CD4-positive, CD25-positive, alpha-beta regulatory T cell (primary cell): ENCODE measurements around the gene ZNF205. TPM values are rescaled to one million over a fixed set of nuclear protein-coding genes. Genes with fewer than 3 reads are reported as not detected.

ENCODE experiments used
- ATAC-seq, 2 donors: fragments of 150-1000 bp; cut with Tn5 transposase; one replicate each; pipeline ENCODE4 v1.10.0; 2021; ENCODE audit warnings: low read depth in 2 of 2, moderate number of reproducible peaks in 2 of 2, moderate library complexity in 1 of 2
- DNase-seq, 3 donors: peaks; one replicate each; pipeline versions ENCODE4 v3.0.0 to v3.0.0-alpha.2; 2012 to 2022; ENCODE audit warnings: mixed read lengths in 1 of 3
- H3K27ac ChIP-seq: one replicate; pipeline ENCODE4 v1.7.0; 2013; ENCODE audit warnings: mild to moderate bottlenecking, low read length; ENCODE audit not compliant: insufficient read depth, poor library complexity, severe bottlenecking
- H3K27me3 ChIP-seq: one replicate; pipeline ENCODE4 v1.7.0; 2013; ENCODE audit warnings: low read length; ENCODE audit not compliant: control insufficient read depth, insufficient read depth
- H3K36me3 ChIP-seq: one replicate; pipeline ENCODE4 v1.7.0; 2013; ENCODE audit warnings: mild to moderate bottlenecking, low read length, moderate library complexity; ENCODE audit not compliant: control insufficient read depth, insufficient read depth
- H3K4me1 ChIP-seq: 2 replicates; pipeline ENCODE4 v1.7.0; 2013; ENCODE audit warnings: mild to moderate bottlenecking, low read length; ENCODE audit not compliant: insufficient read depth, control insufficient read depth, poor library complexity, severe bottlenecking
- H3K4me3 ChIP-seq: one replicate; pipeline ENCODE4 v1.7.0; 2013; ENCODE audit warnings: low read depth, mild to moderate bottlenecking, low read length, moderate library complexity
- H3K9me3 ChIP-seq, 2 experiments: 1 replicate in 1 of 2; 2 replicates in 1 of 2; pipeline ENCODE4 v1.7.0; 2013; ENCODE audit warnings: low read length in 2 of 2, mild to moderate bottlenecking in 1 of 2, moderate library complexity in 1 of 2; ENCODE audit not compliant: control insufficient read depth in 2 of 2
- H3K27ac Mint-ChIP-seq, 3 donors: one replicate each; pipeline ENCODE4 v1.8.0; 2020 to 2022; ENCODE audit warnings: mild to moderate bottlenecking in 3 of 3, mixed read lengths in 3 of 3, moderate library complexity in 2 of 3
- H3K27me3 Mint-ChIP-seq: one replicate; pipeline ENCODE4 v1.8.0; 2022; ENCODE audit warnings: mild to moderate bottlenecking, mixed read lengths
- H3K36me3 Mint-ChIP-seq: one replicate; pipeline ENCODE4 v1.8.0; 2020; ENCODE audit warnings: mixed read lengths
- H3K4me1 Mint-ChIP-seq, 4 donors: one replicate each; pipeline ENCODE4 v1.8.0; 2020 to 2022; ENCODE audit warnings: mixed read lengths in 4 of 4, mild to moderate bottlenecking in 1 of 4
- H3K4me3 Mint-ChIP-seq, 4 donors: one replicate each; pipeline ENCODE4 v1.8.0; 2020 to 2022; ENCODE audit warnings: mild to moderate bottlenecking in 4 of 4, mixed read lengths in 4 of 4, moderate library complexity in 3 of 4
- H3K9me3 Mint-ChIP-seq, 7 donors: one replicate each; pipeline ENCODE4 v1.8.0; 2020 to 2022; ENCODE audit warnings: mixed read lengths in 7 of 7, mild to moderate bottlenecking in 3 of 7, moderate library complexity in 2 of 7
- polyA plus RNA-seq, 4 donors: library from polyadenylated mRNA; unstranded; fragments of 300-500 nt; fragmentation: Illumina TruSeq; gene quantifications; one replicate each; pipeline ENCODE4 v1.2.3, GENCODE V29; 2021
- total RNA-seq: library from RNA; stranded (reverse); gene quantifications from one replicate; pipeline ENCODE4 v1.2.3, GENCODE V29; 2022

ZNF205 gene
- total and polyA plus RNA-seq, 5 donors from 2014 or later = not detected

- Mint-ChIP-seq H3K4me1 (peaks cover 22 to 41% (median 34%) of the 10 kb centered on the region in 4 donors), H3K27me3 (peaks cover 39% of the 10 kb centered on the region), H3K27ac (peak overlapping the region; percentile 86 to 96 (median 91)), H3K4me3 (peak overlapping the region; percentile 81 to 89 (median 84)), H3K9me3 (peaks cover 0 to 23% (median 5%) of the 10 kb centered on the region in 7 donors), H3K36me3 (no peaks in the 10 kb centered on the region)
- peaks cover 0 to 8% of the 10 kb centered on the region in 2 experiments for H3K9me3 ChIP-seq
- peaks cover 4% of the 10 kb centered on the region for H3K27me3 ChIP-seq
- no peak for DNase-seq
- no peaks in the 10 kb centered on the region for H3K36me3 ChIP-seq
- no peak for ATAC-seq
- H3K4me3 ChIP-seq = no peak overlapping the region
- peaks cover 34% of the 10 kb centered on the region for H3K4me1 ChIP-seq
- H3K27ac ChIP-seq = peak overlapping the region; percentile 23
Measured at GRCh38 chr16:3152991-3153368, 40.6 kb downstream of the ZNF205 start.

- Histone ChIP-seq H3K9me3 (peaks cover 0 to 8% of the 10 kb centered on the region in 2 experiments), H3K4me1 (peaks cover 42% of the 10 kb centered on the region), H3K4me3 (no peak overlapping the region), H3K27ac (no peak overlapping the region), H3K36me3 (no peaks in the 10 kb centered on the region), H3K27me3 (peaks cover 4% of the 10 kb centered on the region)
- Mint-ChIP-seq H3K27ac (peak overlapping the region in 1 of 3 donors; percentile 53), H3K4me3 (peak overlapping the region in 2 of 4 donors; percentile 20 to 88), H3K9me3 (peaks cover 0 to 23% (median 5%) of the 10 kb centered on the region in 7 donors), H3K27me3 (peaks cover 44% of the 10 kb centered on the region), H3K36me3 (peaks cover 3% of the 10 kb centered on the region), H3K4me1 (peaks cover 20 to 46% (median 39%) of the 10 kb centered on the region in 4 donors)
- ATAC-seq (no peak), DNase-seq (no peak)
Measured at GRCh38 chr16:3155181-3155580, 42.8 kb downstream of the ZNF205 start.

GRCh38 chr16:3155972-3156371, 43.6 kb downstream of the ZNF205 start:
- H3K9me3 Mint-ChIP-seq = peaks cover 0 to 21% (median 5%) of the 10 kb centered on the region in 7 donors
- DNase-seq (no peak), ATAC-seq (no peak)
- peaks cover 3% of the 10 kb centered on the region for H3K36me3 Mint-ChIP-seq
- peaks cover 36% of the 10 kb centered on the region for H3K27me3 Mint-ChIP-seq
- H3K4me1 Mint-ChIP-seq = peaks cover 18 to 42% (median 35%) of the 10 kb centered on the region in 4 donors
- Histone ChIP-seq H3K36me3 (no peaks in the 10 kb centered on the region), H3K27ac (no peak overlapping the region), H3K27me3 (peaks cover 4% of the 10 kb centered on the region), H3K4me1 (peaks cover 38% of the 10 kb centered on the region), H3K9me3 (peaks cover 0 to 8% of the 10 kb centered on the region in 2 experiments), H3K4me3 (no peak overlapping the region)
- peak overlapping the region in 1 of 3 donors; percentile 91 for H3K27ac Mint-ChIP-seq
- peak overlapping the region in 3 of 4 donors; percentile 17 to 88 (median 32) for H3K4me3 Mint-ChIP-seq

GRCh38 chr16:3157229-3158025, 45.0 kb downstream of the ZNF205 start:
- H3K27me3 ChIP-seq = peaks cover 4% of the 10 kb centered on the region
- H3K27ac Mint-ChIP-seq = peak overlapping the region; percentile 76 to 93 (median 87)
- H3K36me3 Mint-ChIP-seq = peaks cover 3% of the 10 kb centered on the region
- H3K4me3 Mint-ChIP-seq = peak overlapping the region; percentile 88 to 95 (median 90)
- H3K27me3 Mint-ChIP-seq = peaks cover 28% of the 10 kb centered on the region
- peaks cover 0 to 20% (median 5%) of the 10 kb centered on the region in 7 donors for H3K9me3 Mint-ChIP-seq
- peak overlapping the region; percentile 59 for H3K4me3 ChIP-seq
- H3K36me3 ChIP-seq = no peaks in the 10 kb centered on the region
- peaks cover 0 to 8% of the 10 kb centered on the region in 2 experiments for H3K9me3 ChIP-seq
- peak overlapping the region; percentile 67 for H3K27ac ChIP-seq
- H3K4me1 ChIP-seq = peaks cover 30% of the 10 kb centered on the region
- peak in 2 of 3 donors; percentile 59 to 62 for DNase-seq
- ATAC-seq = peak in 1 of 2 donors; percentile 6
- H3K4me1 Mint-ChIP-seq = peaks cover 13 to 35% (median 28%) of the 10 kb centered on the region in 4 donors

- Histone ChIP-seq H3K36me3 (no peaks in the 10 kb centered on the region), H3K4me3 (peak overlapping the region; percentile 59), H3K27me3 (peaks cover 4% of the 10 kb centered on the region), H3K9me3 (peaks cover 0 to 8% of the 10 kb centered on the region in 2 experiments), H3K27ac (peak overlapping the region; percentile 67), H3K4me1 (peaks cover 26% of the 10 kb centered on the region)
- DNase-seq = no peak
- Mint-ChIP-seq H3K27me3 (peaks cover 26% of the 10 kb centered on the region), H3K9me3 (peaks cover 0 to 20% (median 2%) of the 10 kb centered on the region in 7 donors), H3K4me1 (peaks cover 8 to 30% (median 27%) of the 10 kb centered on the region in 4 donors), H3K4me3 (peak overlapping the region; percentile 88 to 95 (median 90)), H3K36me3 (peaks cover 3% of the 10 kb centered on the region), H3K27ac (peak overlapping the region; percentile 76 to 93 (median 87))
- no peak for ATAC-seq
Measured at GRCh38 chr16:3158026-3158509, 45.7 kb downstream of the ZNF205 start.

GRCh38 chr16:3158510-3159314, 46.3 kb downstream of the ZNF205 start:
- ATAC-seq (peak; percentile 91 to 92), DNase-seq (peak; percentile 89 to 94 (median 89))
- Mint-ChIP-seq H3K27me3 (peaks cover 25% of the 10 kb centered on the region), H3K4me3 (peak overlapping the region; percentile 91 to 97 (median 94)), H3K36me3 (peaks cover 3% of the 10 kb centered on the region), H3K27ac (peak overlapping the region; percentile 94 to 97 (median 96)), H3K9me3 (peaks cover 0 to 18% (median 2%) of the 10 kb centered on the region in 7 donors), H3K4me1 (peaks cover 8 to 35% (median 27%) of the 10 kb centered on the region in 4 donors)
- Histone ChIP-seq H3K27ac (peak overlapping the region; percentile 67), H3K36me3 (no peaks in the 10 kb centered on the region), H3K9me3 (peaks cover 0 to 8% of the 10 kb centered on the region in 2 experiments), H3K4me3 (peak overlapping the region; percentile 75), H3K4me1 (peaks cover 26% of the 10 kb centered on the region), H3K27me3 (peaks cover 4% of the 10 kb centered on the region)
